Measurements from ENCODE around the gene CHST8.

The CHST8 gene

DNA sequence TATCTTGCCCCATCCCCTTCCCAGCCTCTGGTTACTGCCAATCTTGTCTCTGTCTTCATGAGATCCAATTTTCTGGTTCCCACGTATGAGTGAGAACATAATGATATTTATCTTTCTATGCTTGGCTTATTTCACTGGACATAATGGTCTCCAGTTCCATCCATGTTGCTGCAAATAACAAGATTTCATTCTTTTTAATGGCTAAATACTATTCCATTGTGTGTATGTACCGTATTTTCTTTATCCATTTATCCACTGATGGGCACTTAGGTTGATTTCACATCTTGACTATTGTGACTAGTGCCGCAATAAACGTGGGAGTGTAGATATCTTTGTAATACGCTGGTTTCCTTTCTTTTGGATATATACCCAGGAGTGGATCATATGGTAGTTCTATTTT lies 43.0 kb downstream of the CHST8 start:
- no peak overlapping the region for H3K9ac ChIP-seq (ENCODE audit: low read depth, low read length)
- no peak overlapping the region for H3K27ac ChIP-seq (ENCODE audit: low read depth, low read length)
- H3K4me1 ChIP-seq (ENCODE audit: control insufficient read depth, insufficient read depth, low read length) = peaks cover 3% of the 10 kb centered on the region; the same call in 1 of the 2 replicates
- H3K36me3 ChIP-seq (ENCODE audit: control insufficient read depth, insufficient read depth, low read length) = no peaks in the 10 kb centered on the region
- no peak overlapping the region for H3K4me3 ChIP-seq (ENCODE audit: low read depth, low read length)
- no peaks in the 10 kb centered on the region for H3K9me3 ChIP-seq (ENCODE audit: control insufficient read depth, insufficient read depth, low read length)
- no peaks in the 10 kb centered on the region for H3K27me3 ChIP-seq (ENCODE audit: control insufficient read depth, insufficient read depth, low read length)

DNA sequence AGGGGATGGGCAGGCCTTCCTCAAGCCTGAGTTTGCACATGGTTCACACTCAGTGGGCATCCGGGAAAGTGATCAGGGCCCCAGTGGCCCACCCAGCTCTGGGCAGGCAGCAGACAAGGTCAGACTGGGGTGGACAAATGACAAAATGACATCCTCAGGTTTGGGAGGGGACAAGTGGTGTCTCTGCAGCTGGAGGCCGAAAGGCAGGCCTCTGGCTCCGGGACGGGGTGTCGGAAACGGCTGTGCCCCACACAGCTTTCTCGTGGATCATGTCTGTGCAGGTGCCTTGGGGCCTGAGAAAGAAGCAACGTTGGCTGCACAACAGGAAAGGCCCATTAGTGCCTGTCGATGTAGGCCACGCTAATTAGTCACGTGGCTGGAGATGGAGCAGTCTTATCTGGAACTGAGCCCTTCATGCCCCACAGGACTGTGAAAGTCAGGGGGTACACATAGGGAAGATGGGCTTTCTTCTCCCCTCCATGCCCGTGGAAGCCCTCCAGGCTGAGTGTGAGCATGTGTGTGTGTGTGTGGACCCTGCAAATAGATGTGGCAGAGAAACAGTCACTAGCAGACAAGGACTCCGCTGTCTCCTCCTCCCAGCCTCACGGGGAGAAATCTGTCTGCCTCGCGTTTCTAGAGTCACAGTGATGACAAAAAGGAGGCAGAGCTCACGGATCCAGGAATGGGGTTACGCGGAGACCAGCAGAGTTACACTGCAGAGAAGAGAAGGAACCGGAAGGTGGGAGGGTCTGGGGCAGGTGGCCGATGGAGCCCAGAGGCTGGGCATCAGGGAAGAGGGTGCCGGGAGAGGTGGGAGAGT lies 44.2 kb downstream of the CHST8 start:
- Histone ChIP-seq H3K36me3 (ENCODE audit: control insufficient read depth, insufficient read depth, low read length) (no peaks in the 10 kb centered on the region), H3K27ac (ENCODE audit: low read depth, low read length) (no peak overlapping the region), H3K9ac (ENCODE audit: low read depth, low read length) (no peak overlapping the region), H3K4me3 (ENCODE audit: low read depth, low read length) (no peak overlapping the region), H3K27me3 (ENCODE audit: control insufficient read depth, insufficient read depth, low read length) (no peaks in the 10 kb centered on the region), H3K4me1 (ENCODE audit: control insufficient read depth, insufficient read depth, low read length) (peaks cover 3% of the 10 kb centered on the region; the same call in 1 of the 2 replicates), H3K9me3 (ENCODE audit: control insufficient read depth, insufficient read depth, low read length) (no peaks in the 10 kb centered on the region)

DNA sequence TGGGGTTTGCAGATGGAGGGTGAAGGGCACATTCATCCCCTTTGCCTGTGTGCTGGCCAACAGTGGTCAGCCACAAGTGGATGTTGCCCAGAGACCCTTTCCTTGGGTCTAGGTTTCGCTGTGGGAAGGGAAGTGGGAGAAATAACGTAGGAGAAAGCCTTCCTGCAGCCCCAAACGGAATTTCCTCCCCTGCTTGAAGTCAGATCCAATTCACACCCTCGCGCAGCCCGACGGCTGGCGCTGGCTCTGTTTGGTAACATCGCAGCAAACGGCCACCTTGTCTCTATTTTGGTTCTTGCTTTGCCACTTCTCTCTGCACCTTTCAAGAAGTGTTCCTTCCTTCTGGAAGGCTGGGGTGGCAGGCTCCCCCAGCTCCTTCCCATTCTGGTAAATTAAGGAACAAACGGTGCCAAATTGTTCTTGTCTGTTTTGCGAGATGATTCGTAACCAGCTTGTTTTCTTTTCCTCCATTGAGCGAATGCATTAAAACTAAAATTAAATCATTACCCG lies 45.4 kb downstream of the CHST8 start:
- Histone ChIP-seq H3K4me3 (ENCODE audit: low read depth, low read length) (no peak overlapping the region), H3K27ac (ENCODE audit: low read depth, low read length) (no peak overlapping the region), H3K36me3 (ENCODE audit: control insufficient read depth, insufficient read depth, low read length) (no peaks in the 10 kb centered on the region), H3K4me1 (ENCODE audit: control insufficient read depth, insufficient read depth, low read length) (peaks cover 1% of the 10 kb centered on the region; the same call in 1 of the 2 replicates), H3K27me3 (ENCODE audit: control insufficient read depth, insufficient read depth, low read length) (no peaks in the 10 kb centered on the region), H3K9ac (ENCODE audit: low read depth, low read length) (no peak overlapping the region), H3K9me3 (ENCODE audit: control insufficient read depth, insufficient read depth, low read length) (no peaks in the 10 kb centered on the region)

DNA sequence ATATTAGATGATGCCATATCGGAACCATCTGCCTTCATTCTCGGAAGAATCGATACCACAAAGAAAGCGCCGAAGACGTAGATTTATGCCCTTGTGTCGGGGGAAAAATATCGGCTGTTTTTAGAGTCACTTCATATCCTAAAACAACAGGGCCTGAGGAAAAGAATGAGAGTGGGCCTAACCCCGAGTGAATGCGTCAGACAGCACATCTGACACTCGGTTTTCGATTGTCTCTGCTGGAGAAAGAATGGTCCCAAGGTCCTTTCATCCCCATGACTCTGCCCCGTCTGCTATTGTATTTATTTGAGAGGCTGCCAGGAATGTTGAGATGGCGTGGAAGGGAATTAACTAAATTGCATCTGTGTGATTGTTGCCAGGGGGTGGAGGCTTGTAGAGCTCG lies 46.1 kb downstream of the CHST8 start:
- H3K27me3 ChIP-seq (ENCODE audit: control insufficient read depth, insufficient read depth, low read length) = no peaks in the 10 kb centered on the region

DNA sequence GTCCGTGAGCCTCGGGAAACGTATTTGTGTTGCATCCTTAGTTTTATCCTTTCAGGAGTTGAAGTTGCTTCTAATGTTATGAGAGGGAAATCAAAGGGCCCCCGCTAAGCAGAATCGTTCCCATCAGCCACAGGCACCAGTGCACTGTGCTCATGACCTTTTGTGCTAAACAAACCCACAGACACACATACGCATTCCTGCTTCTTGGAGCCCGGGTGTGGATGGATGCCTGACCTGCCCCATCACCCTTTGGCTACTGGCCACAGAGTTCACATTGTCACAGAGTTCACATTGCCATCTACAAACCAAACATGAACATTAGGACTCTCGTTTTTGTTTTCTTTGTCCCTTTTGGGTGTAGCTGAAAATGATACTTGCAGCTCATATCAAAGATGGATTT lies 47.2 kb downstream of the CHST8 start:
- Histone ChIP-seq H3K36me3 (ENCODE audit: control insufficient read depth, insufficient read depth, low read length) (no peaks in the 10 kb centered on the region), H3K4me1 (ENCODE audit: control insufficient read depth, insufficient read depth, low read length) (no peaks in the 10 kb centered on the region), H3K4me3 (ENCODE audit: low read depth, low read length) (no peak overlapping the region), H3K27ac (ENCODE audit: low read depth, low read length) (no peak overlapping the region), H3K27me3 (ENCODE audit: control insufficient read depth, insufficient read depth, low read length) (no peaks in the 10 kb centered on the region), H3K9ac (ENCODE audit: low read depth, low read length) (no peak overlapping the region), H3K9me3 (ENCODE audit: control insufficient read depth, insufficient read depth, low read length) (no peaks in the 10 kb centered on the region)

More for the DNA sequence above, 46.1 kb downstream of the CHST8 start:
- Histone ChIP-seq H3K9ac (ENCODE audit: low read depth, low read length) (no peak overlapping the region), H3K36me3 (ENCODE audit: control insufficient read depth, insufficient read depth, low read length) (no peaks in the 10 kb centered on the region), H3K27ac (ENCODE audit: low read depth, low read length) (no peak overlapping the region), H3K9me3 (ENCODE audit: control insufficient read depth, insufficient read depth, low read length) (no peaks in the 10 kb centered on the region), H3K4me3 (ENCODE audit: low read depth, low read length) (no peak overlapping the region), H3K4me1 (ENCODE audit: control insufficient read depth, insufficient read depth, low read length) (no peaks in the 10 kb centered on the region)

DNA sequence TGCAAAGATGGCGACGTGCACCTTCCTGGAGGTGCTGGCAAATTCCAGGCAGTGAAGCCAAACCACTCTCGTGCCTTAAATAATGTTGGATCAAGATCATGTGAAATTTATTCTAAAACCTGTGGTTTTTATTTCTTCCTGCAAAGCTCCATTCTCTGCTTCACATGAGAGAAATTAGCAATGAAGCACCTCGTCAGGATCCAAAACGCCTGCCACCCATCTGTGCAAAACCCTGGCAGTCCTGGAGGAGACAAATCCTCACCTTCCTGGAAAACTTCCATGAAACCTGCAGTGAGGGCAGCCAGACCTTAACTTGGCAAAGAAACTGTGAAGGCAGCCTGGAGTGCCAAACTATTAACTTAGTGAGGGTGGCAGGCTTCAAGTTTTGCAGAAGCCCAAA lies 47.6 kb downstream of the CHST8 start:
- Histone ChIP-seq H3K4me3 (ENCODE audit: low read depth, low read length) (no peak overlapping the region), H3K36me3 (ENCODE audit: control insufficient read depth, insufficient read depth, low read length) (no peaks in the 10 kb centered on the region), H3K9me3 (ENCODE audit: control insufficient read depth, insufficient read depth, low read length) (no peaks in the 10 kb centered on the region), H3K9ac (ENCODE audit: low read depth, low read length) (no peak overlapping the region), H3K27me3 (ENCODE audit: control insufficient read depth, insufficient read depth, low read length) (no peaks in the 10 kb centered on the region), H3K27ac (ENCODE audit: low read depth, low read length) (no peak overlapping the region), H3K4me1 (ENCODE audit: control insufficient read depth, insufficient read depth, low read length) (no peaks in the 10 kb centered on the region)

DNA sequence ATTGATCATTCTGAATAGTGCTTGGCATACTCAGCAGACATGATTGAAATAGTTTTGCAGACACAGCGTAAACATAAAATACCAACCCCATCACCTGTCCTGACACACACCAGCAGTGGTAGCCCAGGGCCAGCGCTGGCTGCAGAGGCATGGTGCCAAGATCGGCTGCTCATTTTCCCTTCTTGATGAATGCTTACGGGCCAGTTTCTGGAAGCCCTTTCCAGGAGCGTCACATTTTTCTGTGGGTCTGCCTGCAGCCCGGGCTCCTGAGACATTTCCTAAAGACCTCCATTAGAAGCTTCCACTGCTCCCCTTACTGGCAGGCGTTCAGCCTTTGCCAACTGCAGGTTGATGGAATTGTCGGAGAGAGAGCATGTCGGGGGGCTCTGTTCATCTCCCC lies 48.6 kb downstream of the CHST8 start:
- H3K4me3 ChIP-seq (ENCODE audit: low read depth, low read length) = no peak overlapping the region
- no peak overlapping the region for H3K27ac ChIP-seq (ENCODE audit: low read depth, low read length)
- H3K4me1 ChIP-seq (ENCODE audit: control insufficient read depth, insufficient read depth, low read length) = no peaks in the 10 kb centered on the region
- no peaks in the 10 kb centered on the region for H3K9me3 ChIP-seq (ENCODE audit: control insufficient read depth, insufficient read depth, low read length)
- no peaks in the 10 kb centered on the region for H3K36me3 ChIP-seq (ENCODE audit: control insufficient read depth, insufficient read depth, low read length)
- no peaks in the 10 kb centered on the region for H3K27me3 ChIP-seq (ENCODE audit: control insufficient read depth, insufficient read depth, low read length)
- H3K9ac ChIP-seq (ENCODE audit: low read depth, low read length) = no peak overlapping the region

DNA sequence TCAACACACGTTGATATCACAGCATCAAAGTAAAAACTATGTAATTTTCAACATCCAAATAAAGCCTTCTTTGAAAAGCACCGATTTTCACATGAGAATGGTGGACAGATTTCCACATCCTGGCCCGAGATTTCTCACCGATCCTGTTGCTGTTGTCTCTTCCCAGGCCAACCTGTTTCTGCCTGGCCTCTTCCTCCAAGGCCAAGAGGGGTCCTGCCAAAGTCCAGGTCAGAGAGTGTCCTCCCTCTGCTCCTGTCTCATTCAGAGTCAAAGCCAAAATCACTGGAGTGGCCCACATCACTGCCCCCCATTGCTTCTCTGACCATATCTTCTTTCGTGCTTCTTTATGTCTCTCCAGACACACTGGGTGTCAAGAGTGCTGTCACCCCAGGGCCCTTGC lies 49.5 kb downstream of the CHST8 start:
- Histone ChIP-seq H3K27ac (ENCODE audit: low read depth, low read length) (no peak overlapping the region), H3K4me3 (ENCODE audit: low read depth, low read length) (no peak overlapping the region), H3K27me3 (ENCODE audit: control insufficient read depth, insufficient read depth, low read length) (no peaks in the 10 kb centered on the region), H3K9me3 (ENCODE audit: control insufficient read depth, insufficient read depth, low read length) (no peaks in the 10 kb centered on the region), H3K36me3 (ENCODE audit: control insufficient read depth, insufficient read depth, low read length) (no peaks in the 10 kb centered on the region), H3K9ac (ENCODE audit: low read depth, low read length) (no peak overlapping the region), H3K4me1 (ENCODE audit: control insufficient read depth, insufficient read depth, low read length) (no peaks in the 10 kb centered on the region)

DNA sequence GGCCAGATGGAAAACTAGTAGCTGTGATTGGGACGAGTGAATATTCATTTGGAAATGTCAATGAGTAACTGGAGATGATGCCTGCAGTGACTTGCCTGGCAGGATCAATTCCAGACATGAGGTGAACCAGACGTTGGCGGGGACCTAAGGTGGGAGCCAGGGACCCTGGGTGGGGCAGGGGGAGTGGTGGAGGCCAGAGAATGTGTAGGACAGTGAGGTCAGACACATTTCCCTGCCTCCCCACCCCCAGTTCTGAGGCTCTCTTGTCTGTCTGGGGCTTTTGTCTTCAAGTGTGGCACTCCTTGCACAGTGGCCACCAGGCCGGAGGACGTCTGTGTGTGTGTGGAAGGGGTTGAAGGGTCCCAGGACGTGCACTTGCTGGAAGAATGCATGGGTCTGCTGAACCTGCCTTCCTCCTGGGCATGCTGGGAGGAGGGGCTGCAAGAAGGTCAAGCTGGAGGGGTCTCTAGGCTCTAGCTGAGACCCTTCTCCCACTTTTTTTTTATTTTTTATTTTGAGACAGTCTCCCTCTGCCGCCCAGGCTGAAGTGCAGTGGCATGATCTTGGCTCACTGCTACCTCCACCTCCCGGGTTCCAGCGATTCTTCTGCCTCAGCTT lies 51.6 kb downstream of the CHST8 start:
- H3K27me3 ChIP-seq (ENCODE audit: control insufficient read depth, insufficient read depth, low read length) = no peaks in the 10 kb centered on the region
- no peak overlapping the region for H3K9ac ChIP-seq (ENCODE audit: low read depth, low read length)
- H3K27ac ChIP-seq (ENCODE audit: low read depth, low read length) = no peak overlapping the region
- no peak overlapping the region for H3K4me3 ChIP-seq (ENCODE audit: low read depth, low read length)
- no peaks in the 10 kb centered on the region for H3K4me1 ChIP-seq (ENCODE audit: control insufficient read depth, insufficient read depth, low read length)
- no peaks in the 10 kb centered on the region for H3K36me3 ChIP-seq (ENCODE audit: control insufficient read depth, insufficient read depth, low read length)
- no peaks in the 10 kb centered on the region for H3K9me3 ChIP-seq (ENCODE audit: control insufficient read depth, insufficient read depth, low read length)

DNA sequence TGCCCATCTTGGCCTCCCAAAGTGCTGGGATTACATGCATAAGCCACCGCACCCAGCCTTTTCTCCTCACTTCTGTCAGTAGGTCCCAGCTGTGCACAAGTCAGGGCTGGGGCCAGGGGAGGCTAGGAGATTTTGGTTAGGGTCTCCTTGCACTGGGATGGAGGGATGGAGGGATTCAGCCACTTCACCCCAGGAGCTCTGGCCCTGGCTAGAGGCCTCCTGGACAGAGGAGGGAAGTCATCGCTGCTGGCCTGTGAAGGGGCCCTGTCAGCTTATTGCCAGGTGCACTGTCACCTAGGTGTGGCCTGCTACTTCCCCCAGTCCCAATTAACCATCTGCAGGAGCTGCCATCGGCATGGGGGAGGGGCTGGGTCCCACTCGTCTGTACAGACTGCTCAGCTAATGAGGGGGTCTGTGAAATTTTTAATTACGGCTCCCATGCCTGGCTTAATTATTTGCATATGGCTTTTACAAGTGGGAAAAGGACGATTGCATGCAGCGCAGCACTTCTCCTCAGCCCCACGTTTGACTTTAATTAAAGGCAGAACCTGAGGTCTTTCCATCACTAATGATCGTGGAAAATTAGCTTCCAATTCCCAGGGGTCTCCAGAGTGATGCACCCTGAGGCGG lies 52.4 kb downstream of the CHST8 start:
- Histone ChIP-seq H3K4me1 (ENCODE audit: control insufficient read depth, insufficient read depth, low read length) (no peaks in the 10 kb centered on the region), H3K4me3 (ENCODE audit: low read depth, low read length) (no peak overlapping the region), H3K9ac (ENCODE audit: low read depth, low read length) (no peak overlapping the region), H3K36me3 (ENCODE audit: control insufficient read depth, insufficient read depth, low read length) (no peaks in the 10 kb centered on the region), H3K27ac (ENCODE audit: low read depth, low read length) (no peak overlapping the region), H3K27me3 (ENCODE audit: control insufficient read depth, insufficient read depth, low read length) (no peaks in the 10 kb centered on the region), H3K9me3 (ENCODE audit: control insufficient read depth, insufficient read depth, low read length) (no peaks in the 10 kb centered on the region)

Measured in HUES48 (cell line).